Osteoblast (primary cell): ENCODE data around the gene NTSR1. TPM values are rescaled to one million over a fixed set of nuclear protein-coding genes. Genes with fewer than 3 reads are reported as not detected.

Experiments used
- DNase-seq: peaks from one replicate; pipeline ENCODE4 v3.0.0; 2011; ENCODE audit warnings: low spot score, mixed read lengths; ENCODE audit not compliant: insufficient read length; ENCODE audit errors: missing footprints
- H2AFZ ChIP-seq: 2 replicates; pipeline ENCODE4 v1.6.0; 2011; ENCODE audit warnings: mild to moderate bottlenecking, low read length
- H3K27ac ChIP-seq: 2 replicates; pipeline ENCODE4 v1.5.1; 2011; ENCODE audit warnings: mild to moderate bottlenecking, low read depth, low read length, moderate library complexity
- H3K27me3 ChIP-seq: 2 replicates; pipeline ENCODE4 v1.6.0; 2012; ENCODE audit warnings: mild to moderate bottlenecking, control low read depth, inconsistent platforms, low read length, moderate library complexity; ENCODE audit not compliant: insufficient read depth
- H3K36me3 ChIP-seq: 2 replicates; pipeline ENCODE4 v1.5.1; 2011; ENCODE audit warnings: mild to moderate bottlenecking, low read length, control low read depth, moderate library complexity; ENCODE audit not compliant: insufficient read depth
- H3K4me1 ChIP-seq: 2 replicates; pipeline ENCODE4 v1.5.1; 2011; ENCODE audit warnings: mild to moderate bottlenecking, low read length, control low read depth, moderate library complexity; ENCODE audit not compliant: insufficient read depth
- H3K4me2 ChIP-seq: 2 replicates; pipeline ENCODE4 v1.6.0; 2011; ENCODE audit warnings: mild to moderate bottlenecking, low read length; ENCODE audit not compliant: insufficient read depth
- H3K4me3 ChIP-seq: fragments of 200-600 bp; sonication (generic); 3 replicates; pipeline ENCODE4 v1.5.1; 2012; ENCODE audit warnings: mild to moderate bottlenecking, low read length, inconsistent platforms; ENCODE audit not compliant: insufficient read depth
- H3K79me2 ChIP-seq: 2 replicates; pipeline ENCODE4 v1.6.0; 2012; ENCODE audit warnings: mild to moderate bottlenecking, low read length, control low read depth, inconsistent platforms; ENCODE audit not compliant: insufficient read depth
- H3K9me3 ChIP-seq: 2 replicates; pipeline ENCODE4 v1.5.1; 2011; ENCODE audit warnings: low read depth, low read length, control low read depth
- H4K20me1 ChIP-seq: 2 replicates; pipeline ENCODE4 v1.6.0; 2012; ENCODE audit warnings: mild to moderate bottlenecking, low read length, control low read depth; ENCODE audit not compliant: insufficient read depth
- total RNA-seq: library from RNA; depleted of rRNA; stranded (reverse); fragments of >200 nt; gene quantifications from 2 replicates; pipeline ENCODE4 v1.2.3, GENCODE V29; 2012
- TF ChIP-seq, protein P1 (sequence below): IDR thresholded peaks from 2 replicates; pipeline ENCODE4 v1.5.1; 2011; ENCODE audit warnings: mild to moderate bottlenecking, low read depth, low read length, moderate library complexity; ENCODE audit errors: extremely low read depth

Gene NTSR1
- total RNA-seq, 1 donor: not detected

DNA sequence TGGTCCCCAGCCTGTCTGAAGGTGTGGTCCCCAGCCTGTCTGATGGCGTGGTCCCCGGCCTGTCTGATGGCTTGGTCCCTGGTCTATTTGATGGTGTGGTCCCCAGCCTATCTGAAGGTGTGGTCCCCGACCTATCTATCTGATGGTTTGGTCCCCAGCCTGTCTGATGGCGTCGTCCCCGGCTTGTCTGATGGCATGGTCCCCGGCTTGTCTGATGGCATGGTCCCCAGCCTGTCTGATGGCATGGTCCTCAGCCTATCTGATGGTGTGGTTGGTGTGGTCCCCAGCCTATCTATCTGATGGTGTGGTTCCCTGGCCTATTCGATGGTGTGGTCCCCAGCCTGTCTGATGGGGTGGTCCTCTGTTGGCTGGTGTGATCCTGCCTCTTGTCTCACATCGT lies 69.4 kb downstream of the NTSR1 start:
- H2AFZ ChIP-seq: no peak overlapping the region
- no peak for DNase-seq
- H3K27ac ChIP-seq: no peak overlapping the region
- no peaks in the 10 kb centered on the region for H3K4me1 ChIP-seq
- H3K9me3 ChIP-seq: no peaks in the 10 kb centered on the region
- H3K4me3 ChIP-seq: no peak overlapping the region
- no peaks in the 10 kb centered on the region for H3K79me2 ChIP-seq
- no peaks in the 10 kb centered on the region for H3K36me3 ChIP-seq
- H3K27me3 ChIP-seq: peaks cover 6% of the 10 kb centered on the region
- TF ChIP-seq, protein P1, sequence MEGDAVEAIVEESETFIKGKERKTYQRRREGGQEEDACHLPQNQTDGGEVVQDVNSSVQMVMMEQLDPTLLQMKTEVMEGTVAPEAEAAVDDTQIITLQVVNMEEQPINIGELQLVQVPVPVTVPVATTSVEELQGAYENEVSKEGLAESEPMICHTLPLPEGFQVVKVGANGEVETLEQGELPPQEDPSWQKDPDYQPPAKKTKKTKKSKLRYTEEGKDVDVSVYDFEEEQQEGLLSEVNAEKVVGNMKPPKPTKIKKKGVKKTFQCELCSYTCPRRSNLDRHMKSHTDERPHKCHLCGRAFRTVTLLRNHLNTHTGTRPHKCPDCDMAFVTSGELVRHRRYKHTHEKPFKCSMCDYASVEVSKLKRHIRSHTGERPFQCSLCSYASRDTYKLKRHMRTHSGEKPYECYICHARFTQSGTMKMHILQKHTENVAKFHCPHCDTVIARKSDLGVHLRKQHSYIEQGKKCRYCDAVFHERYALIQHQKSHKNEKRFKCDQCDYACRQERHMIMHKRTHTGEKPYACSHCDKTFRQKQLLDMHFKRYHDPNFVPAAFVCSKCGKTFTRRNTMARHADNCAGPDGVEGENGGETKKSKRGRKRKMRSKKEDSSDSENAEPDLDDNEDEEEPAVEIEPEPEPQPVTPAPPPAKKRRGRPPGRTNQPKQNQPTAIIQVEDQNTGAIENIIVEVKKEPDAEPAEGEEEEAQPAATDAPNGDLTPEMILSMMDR: no peak
- H4K20me1 ChIP-seq: no peaks in the 10 kb centered on the region
- H3K4me2 ChIP-seq: no peak overlapping the region

DNA sequence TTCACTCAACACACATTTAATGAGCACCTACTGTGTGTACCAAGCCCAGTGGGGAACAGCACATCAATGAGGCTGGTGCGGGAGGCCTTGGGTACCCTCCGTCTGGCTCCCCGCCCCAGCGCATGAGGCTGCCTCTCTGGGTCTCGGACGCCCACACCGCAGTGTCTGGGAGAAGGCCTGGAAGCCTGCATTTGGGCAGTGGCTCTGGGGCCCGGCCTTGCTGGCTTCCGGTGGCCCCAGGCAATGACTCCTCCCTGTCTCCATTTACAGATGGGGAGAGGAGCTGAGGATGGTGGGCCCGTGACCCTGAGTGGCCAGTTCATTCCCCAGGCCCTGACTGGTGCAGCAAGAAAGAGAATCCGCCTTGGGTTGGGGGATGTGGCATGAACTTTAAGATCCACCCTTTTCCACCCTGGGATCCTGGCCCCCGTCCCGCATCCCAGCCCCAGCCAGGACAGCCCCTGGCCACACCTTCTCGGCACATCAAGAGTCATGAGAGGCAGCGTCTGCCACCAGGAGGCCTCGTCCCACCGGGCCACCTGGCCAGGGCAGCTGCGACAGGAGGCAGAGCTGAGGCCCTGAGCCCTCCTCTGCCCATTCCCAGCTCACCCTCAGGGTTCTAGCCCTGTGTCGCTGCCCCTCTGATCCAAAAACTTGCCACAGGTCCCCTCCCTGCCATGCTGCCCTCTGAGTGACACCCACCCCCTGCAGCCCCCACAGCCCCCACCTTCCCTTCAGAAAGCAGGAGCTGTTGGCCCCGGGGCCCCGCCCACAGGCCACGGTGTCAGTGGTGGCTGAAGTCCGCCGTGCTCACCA lies 70.2 kb downstream of the NTSR1 start:
- Histone ChIP-seq H3K36me3 (no peaks in the 10 kb centered on the region), H3K4me2 (no peak overlapping the region), H2AFZ (no peak overlapping the region), H3K9me3 (no peaks in the 10 kb centered on the region), H3K4me1 (no peaks in the 10 kb centered on the region), H3K79me2 (no peaks in the 10 kb centered on the region), H3K27me3 (peaks cover 3% of the 10 kb centered on the region), H4K20me1 (no peaks in the 10 kb centered on the region), H3K27ac (no peak overlapping the region), H3K4me3 (no peak overlapping the region)
- TF ChIP-seq, protein P1: no peak
- no peak for DNase-seq

DNA sequence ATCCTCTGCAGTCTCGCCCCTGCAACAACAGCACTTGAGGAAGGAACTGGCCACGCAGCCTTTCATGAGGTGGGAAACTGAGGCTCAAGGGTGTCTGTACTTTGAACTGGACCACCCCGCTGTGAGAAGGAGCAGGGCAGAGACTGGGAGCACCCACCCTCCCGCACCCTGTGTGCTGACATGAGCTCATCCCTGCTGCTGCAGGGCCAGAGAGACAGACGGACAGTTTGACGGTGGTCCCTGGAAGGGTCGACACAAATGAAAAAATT lies 70.7 kb downstream of the NTSR1 start:
- peaks cover 3% of the 10 kb centered on the region for H3K27me3 ChIP-seq
- no peaks in the 10 kb centered on the region for H3K9me3 ChIP-seq
- no peak overlapping the region for H3K27ac ChIP-seq
- H3K79me2 ChIP-seq: no peaks in the 10 kb centered on the region
- no peaks in the 10 kb centered on the region for H3K36me3 ChIP-seq
- TF ChIP-seq, protein P1: no peak
- DNase-seq: no peak
- H3K4me3 ChIP-seq: no peak overlapping the region
- no peak overlapping the region for H3K4me2 ChIP-seq
- H4K20me1 ChIP-seq: no peaks in the 10 kb centered on the region
- H2AFZ ChIP-seq: no peak overlapping the region
- H3K4me1 ChIP-seq: no peaks in the 10 kb centered on the region

DNA sequence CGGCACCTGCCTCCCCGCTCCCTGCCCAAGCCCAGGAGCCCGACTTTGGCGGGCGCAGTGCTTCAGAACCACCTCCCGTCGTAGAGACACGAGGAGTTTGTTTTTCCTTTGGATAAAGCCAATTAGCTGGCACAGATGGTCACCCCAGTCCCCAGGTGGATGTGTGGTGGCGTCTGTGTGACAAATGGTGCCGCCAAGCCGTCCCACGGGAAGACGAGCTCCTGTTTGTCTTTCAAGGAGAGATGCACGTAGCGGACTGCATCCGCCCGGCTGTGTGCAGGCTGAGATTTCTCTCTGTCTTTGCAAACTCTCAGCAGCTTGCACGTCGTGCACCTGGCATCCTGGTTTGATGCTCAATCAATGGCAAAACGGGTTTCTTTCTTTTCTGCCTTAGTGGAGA lies 71.6 kb downstream of the NTSR1 start:
- H3K4me2 ChIP-seq: no peak overlapping the region
- H3K27ac ChIP-seq: no peak overlapping the region
- TF ChIP-seq, protein P1: no peak
- no peaks in the 10 kb centered on the region for H3K4me1 ChIP-seq
- H3K79me2 ChIP-seq: no peaks in the 10 kb centered on the region
- no peak overlapping the region for H3K4me3 ChIP-seq
- H2AFZ ChIP-seq: no peak overlapping the region
- H4K20me1 ChIP-seq: no peaks in the 10 kb centered on the region
- H3K27me3 ChIP-seq: peaks cover 3% of the 10 kb centered on the region
- no peaks in the 10 kb centered on the region for H3K36me3 ChIP-seq
- no peak for DNase-seq
- H3K9me3 ChIP-seq: no peaks in the 10 kb centered on the region
